Epithelial cell of proximal tubule (primary cell): ENCODE data around the gene ABI3. TPM values are rescaled to one million over a fixed set of nuclear protein-coding genes. Genes with fewer than 3 reads are reported as not detected.
"Not testable (repeated sequence)": the region's sequence is repeated elsewhere in the genome, so short reads cannot be mapped to it uniquely, and the experiment has no call there.

Source experiments
- DNase-seq: peaks from one replicate; pipeline ENCODE4 v3.0.0-alpha.2; 2011; ENCODE audit warnings: low read depth
- H3K4me3 ChIP-seq: 2 replicates; pipeline ENCODE4 v1.5.1; 2011; ENCODE audit warnings: low read depth, mild to moderate bottlenecking, low read length
- total RNA-seq: library from RNA; depleted of rRNA; stranded (reverse); fragments of >200 nt; gene quantifications from 2 replicates; pipeline ENCODE4 v1.2.3, GENCODE V29; 2015
- TF ChIP-seq, protein P1 (sequence below): conservative IDR thresholded peaks from 2 replicates; pipeline ENCODE4 v1.5.1; 2012; ENCODE audit warnings: low read depth, mild to moderate bottlenecking, low read length

Gene ABI3
- 0.86 and 1.1 TPM in 2 replicates for total RNA-seq

GRCh38 chr17:49210158-49211029, at the start of gene ABI3, which contains the start of gene GNGT2:
Gene ABI3 (plus strand): TSS chr17:49210707. CDS start chr17:49210725, 18 bp downstream.
Gene GNGT2 (minus strand): TSS chr17:49210574. CDS start chr17:49207422, 3,152 bp downstream.
- H3K4me3 ChIP-seq: no peak within 1 kb of the TSS
- no peak for DNase-seq
- TF ChIP-seq, protein P1, sequence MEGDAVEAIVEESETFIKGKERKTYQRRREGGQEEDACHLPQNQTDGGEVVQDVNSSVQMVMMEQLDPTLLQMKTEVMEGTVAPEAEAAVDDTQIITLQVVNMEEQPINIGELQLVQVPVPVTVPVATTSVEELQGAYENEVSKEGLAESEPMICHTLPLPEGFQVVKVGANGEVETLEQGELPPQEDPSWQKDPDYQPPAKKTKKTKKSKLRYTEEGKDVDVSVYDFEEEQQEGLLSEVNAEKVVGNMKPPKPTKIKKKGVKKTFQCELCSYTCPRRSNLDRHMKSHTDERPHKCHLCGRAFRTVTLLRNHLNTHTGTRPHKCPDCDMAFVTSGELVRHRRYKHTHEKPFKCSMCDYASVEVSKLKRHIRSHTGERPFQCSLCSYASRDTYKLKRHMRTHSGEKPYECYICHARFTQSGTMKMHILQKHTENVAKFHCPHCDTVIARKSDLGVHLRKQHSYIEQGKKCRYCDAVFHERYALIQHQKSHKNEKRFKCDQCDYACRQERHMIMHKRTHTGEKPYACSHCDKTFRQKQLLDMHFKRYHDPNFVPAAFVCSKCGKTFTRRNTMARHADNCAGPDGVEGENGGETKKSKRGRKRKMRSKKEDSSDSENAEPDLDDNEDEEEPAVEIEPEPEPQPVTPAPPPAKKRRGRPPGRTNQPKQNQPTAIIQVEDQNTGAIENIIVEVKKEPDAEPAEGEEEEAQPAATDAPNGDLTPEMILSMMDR: no peak

DNA sequence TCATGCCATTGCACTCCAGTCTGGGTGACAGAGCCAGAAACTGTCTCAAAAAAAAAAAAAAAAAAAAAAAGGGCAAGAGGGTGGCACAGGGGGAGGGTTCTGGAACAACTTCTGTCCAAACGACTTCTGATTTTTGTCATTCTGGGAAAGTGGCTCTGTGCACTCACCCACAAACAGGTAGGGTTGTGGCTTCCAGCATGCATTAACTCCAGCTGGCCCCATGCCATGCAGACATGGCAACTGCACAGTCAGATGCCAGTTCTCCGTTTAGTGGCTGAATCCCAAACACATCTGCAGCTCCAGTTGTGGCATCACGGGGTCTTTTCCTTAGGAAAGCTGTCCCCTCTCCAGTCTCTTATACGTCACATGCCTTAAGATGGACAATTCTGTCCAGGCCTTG, 47.6 kb upstream of the ABI3 start:
- H3K4me3 ChIP-seq: no peak overlapping the region
- TF ChIP-seq, protein P1: no peak
- DNase-seq: no peak

DNA sequence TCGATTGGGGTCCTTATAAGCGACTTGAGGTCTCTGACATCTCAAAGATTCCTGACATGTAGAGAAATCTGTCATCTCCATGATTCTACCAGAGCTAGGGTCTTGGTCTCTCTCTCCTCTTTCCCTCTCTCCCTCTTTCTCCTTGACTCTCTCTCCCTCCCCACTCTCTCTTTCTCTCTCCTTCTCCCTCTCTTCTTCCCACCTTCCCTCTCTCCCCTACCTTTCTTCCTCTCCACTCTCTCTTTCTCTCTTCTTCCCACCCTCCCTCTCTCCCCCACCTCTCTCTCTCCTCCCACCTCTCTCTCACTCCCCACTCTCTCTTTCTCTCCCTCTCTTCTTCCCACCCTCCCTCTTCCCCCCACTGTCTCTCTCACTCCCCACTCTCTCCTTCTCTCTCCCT, 45.4 kb upstream of the ABI3 start:
- TF ChIP-seq, protein P1: no peak
- no peak for DNase-seq

GRCh38 chr17:49168706-49169105, 41.8 kb upstream of the ABI3 start:
- DNase-seq: no peak
- no peak overlapping the region for H3K4me3 ChIP-seq
- TF ChIP-seq, protein P1: no peak

More for the DNA sequence above, 45.4 kb upstream of the ABI3 start:
- no peak overlapping the region for H3K4me3 ChIP-seq

DNA sequence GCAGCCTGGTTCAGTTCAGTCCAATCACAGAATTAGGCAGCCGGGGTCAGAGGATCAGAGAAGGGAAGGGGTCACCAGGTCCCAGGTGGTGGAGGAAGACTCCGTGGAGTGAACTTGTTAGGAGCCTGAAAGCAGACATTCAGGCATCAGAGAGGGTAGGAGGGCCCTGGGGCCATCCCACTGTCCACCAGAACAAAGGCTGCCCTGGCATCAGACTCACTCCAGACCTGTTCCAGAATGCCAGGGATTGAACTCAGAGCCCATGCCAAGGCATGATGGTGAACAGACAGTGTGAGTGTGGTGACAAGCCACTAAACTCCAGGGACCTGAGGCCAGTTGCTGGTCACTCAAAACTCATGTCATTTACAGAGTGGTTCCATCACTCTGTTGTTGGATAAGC, 40.3 kb upstream of the ABI3 start:
- TF ChIP-seq, protein P1: no peak
- no peak for DNase-seq
- no peak overlapping the region for H3K4me3 ChIP-seq

DNA sequence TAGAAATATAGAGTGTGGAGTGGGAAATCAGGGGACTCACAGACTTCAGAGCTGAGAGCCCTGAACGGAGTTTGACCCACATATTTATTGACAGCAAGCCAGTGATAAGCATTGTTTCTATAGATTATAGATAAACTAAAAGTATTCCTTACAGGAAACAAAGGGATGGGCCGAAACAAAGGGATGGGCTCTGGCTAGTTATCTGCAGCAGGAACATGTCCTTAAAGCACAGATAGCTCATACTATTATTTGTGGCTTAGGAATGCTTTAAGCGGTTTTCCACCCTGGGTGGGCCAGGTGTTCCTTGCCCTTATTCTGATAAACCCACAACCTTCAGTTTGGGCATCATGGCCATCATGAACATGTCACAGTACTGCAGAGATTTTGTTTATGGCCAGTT, 39.8 kb upstream of the ABI3 start:
- not testable (repeated sequence) for DNase-seq, H3K4me3 ChIP-seq

- DNase-seq, H3K4me3 ChIP-seq: not testable (repeated sequence)
These were observed 34.5 kb upstream of the ABI3 start for GRCh38 chr17:49175978-49176377.

DNA sequence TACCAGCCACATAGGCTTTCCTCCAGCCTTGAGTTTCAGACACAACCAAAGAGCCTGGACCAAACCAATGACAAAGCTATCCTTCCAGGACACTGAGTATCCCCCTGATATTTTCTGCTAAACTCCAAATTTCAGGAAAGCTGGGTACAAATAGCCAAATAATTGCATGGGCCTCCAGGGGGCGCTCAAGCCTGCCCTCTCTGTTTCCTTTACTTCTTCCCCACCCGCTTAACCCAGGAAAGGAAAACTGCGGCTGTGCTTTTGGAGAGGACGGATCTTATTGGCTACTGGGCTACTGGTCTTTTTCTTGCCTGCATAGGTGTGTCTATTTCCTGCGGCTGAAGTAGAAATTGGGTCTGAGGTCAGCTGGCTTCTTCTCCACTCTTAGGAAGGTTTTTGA, 30.2 kb upstream of the ABI3 start:
- no peak for DNase-seq
- TF ChIP-seq, protein P1: peak; percentile 98
- H3K4me3 ChIP-seq: no peak overlapping the region
